SW 1271 (cell line): ENCODE results near the gene ROPN1.
A peak's percentile ranks its signal among the peaks of the same experiment; 100 is the strongest.
"Not testable (repeated sequence)": the region's sequence is repeated elsewhere in the genome, so short reads cannot be mapped to it uniquely, and the experiment has no call there.

Experiments used
- DNase-seq, 2 experiments: peaks; one replicate each; lab custom pipeline; 2025; lab: John Stamatoyannopoulos, UW

ROPN1 gene

DNA sequence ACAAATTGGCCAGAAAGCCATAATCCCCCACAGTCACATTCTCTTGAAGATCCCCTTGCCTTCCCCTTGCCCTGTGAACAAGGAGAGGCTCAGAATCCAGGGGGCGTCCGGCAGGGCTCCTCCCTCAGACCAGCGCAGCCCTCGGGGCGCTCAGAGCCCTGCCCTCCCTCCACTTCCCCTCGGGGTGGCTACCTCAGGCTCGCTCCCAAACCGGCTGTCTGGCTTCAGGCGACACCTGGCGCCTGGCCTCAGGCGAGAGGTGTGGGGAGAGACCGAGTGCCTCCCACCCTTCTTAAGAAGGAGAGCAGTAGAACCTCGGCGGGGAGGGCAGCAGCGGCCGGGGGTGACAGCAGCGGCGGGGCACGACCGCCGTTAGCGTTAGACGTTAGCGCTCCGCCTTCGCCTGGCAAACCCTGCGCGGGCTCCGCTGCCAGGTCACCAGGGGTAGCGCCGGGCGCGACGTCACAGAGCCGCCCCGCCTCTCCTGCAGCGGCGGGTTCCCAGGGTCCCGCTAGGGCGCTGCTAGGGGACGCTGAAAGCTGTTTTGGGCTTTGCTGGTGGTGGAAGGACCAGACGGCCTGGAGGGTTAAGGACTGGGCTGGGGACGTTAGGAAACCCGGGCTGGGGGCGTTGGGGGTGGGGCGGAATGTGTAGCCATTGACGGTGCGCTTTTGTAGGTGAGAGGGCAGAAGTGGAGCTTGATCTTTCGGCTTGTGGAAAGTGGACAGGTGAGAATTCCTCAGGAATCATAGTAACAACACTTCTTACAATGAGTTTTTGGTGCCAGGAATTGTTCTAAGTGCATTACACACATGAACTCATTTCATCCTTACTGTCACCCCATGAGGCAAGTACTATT, at the start of gene ROPN1:
ROPN1 (minus strand) TSS at position 395 of the 859 bp plus-strand sequence. CDS start 11,643 bp downstream, outside the sequence.
- not testable (repeated sequence) for DNase-seq

DNA sequence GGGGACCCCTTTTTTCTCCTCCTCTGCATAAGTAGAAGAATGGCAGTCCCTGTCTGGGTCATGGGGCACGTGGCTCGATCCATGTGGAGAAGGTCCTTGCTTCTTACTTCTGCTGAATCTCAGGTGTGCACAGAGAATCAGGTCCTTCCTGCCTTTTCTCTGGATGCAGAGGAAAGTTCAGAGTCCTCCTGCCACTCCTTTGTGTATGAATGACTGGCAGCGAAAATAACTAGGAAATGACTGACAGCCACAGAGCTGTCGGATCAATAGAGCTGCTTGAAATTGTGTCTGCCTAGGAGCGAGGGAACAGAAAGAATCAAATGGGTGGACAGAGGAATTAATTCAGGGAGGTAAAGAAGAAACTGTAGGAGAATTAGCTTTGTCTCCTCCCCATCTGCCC, 49.6 kb upstream of the ROPN1 start:
- DNase-seq: no peak

- DNase-seq: no peak
Measured at GRCh38 chr3:124037326-124037725, 45.4 kb upstream of the ROPN1 start.

DNA sequence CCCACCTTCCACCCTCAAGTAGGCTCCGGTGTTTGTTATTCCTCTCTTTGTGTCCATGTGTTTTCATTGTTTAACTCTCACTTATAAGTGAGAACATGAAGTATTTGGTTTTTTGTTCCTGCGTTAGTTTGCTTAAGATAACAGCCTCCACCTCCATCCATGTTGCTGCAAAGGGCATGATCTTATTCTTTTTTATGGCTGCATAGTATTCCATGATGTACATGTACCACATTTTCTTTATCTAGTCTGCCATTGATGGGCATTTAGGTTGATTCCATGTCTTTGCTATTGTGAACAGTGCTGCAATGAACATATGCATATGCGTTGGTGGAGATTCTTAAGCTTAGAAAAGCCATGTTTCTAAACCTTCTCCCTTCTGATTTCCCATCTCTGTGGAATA, 44.3 kb upstream of the ROPN1 start:
- DNase-seq: not testable (repeated sequence)

DNA sequence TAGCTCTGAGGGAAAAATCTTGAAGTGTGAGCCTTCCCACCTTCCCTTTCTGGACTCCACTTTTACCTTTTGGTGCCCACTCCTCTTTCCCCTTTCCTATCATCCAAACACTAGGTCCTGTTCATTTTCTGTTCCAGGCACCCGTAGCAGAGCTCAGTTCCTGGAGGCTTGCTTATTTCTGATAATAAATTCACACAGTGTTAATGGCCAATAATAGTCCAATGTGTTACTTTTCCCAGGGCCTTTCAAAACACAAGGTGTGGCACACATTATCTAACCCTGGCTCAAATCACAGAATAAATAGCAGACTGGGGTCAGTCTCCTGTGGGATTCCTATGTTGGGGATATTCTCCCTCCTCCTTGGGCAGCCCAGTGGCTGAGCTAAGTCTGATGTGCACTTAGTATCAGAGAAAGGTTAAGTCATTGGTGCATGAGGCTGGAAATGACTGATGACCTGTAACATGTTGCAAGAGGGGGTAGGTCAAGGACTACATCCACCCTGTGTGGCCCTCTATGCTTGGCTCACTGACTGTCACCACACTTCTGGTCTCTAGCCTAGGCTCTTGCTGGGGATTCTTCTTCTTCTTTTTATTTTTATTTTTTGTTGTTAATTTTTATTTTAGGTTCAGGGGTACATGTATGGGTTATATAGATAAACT, 43.7 kb upstream of the ROPN1 start:
- no peak for DNase-seq

- no peak for DNase-seq
Measured at GRCh38 chr3:124034844-124035152, 42.9 kb upstream of the ROPN1 start.

DNA sequence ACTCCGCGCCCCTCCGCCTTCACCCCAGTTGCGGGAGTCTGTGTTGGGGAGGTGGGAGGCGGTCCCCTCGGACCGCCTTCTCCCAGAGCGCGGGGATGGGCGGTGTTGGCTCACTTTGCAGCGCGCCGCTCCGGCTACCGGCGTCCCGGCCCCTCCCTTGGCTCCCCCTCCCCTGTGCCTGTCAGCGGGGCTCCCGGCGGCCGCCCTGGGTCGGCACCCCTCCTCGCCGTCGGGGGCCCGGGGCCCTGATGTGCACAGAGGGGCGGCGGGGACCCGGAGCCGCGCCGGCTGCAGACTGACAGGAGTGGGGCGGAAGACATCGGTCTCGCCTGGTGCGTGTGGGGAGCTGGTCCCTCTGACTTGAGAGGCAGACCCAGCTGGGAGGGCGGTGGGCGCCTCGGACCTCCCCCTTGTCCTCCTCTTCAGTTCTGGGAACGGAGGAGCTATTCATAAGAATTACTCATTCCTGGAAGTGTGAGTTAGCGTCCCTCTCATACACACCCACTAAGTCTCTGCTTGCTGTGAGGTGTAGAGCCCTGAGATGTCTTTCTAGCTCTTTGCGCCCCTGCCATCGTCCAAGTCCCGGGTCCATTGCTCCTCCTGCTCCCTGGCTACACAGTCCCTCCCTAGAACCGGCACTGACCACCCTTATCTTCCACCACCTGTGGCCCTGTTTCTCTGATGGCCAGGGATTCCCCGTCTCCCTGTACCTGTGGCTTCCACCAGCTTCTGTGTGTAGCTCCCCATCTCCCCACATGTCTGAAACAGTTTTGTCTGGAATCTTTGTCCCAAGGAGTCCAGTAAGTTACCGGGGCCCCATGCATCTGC, 42.3 kb upstream of the ROPN1 start:
- DNase-seq: no peak

- DNase-seq: no peak
Measured at GRCh38 chr3:124033360-124034015, 41.6 kb upstream of the ROPN1 start, which contains the start of gene KALRN. TSS of gene KALRN (plus strand) at chr3:124033369.

DNA sequence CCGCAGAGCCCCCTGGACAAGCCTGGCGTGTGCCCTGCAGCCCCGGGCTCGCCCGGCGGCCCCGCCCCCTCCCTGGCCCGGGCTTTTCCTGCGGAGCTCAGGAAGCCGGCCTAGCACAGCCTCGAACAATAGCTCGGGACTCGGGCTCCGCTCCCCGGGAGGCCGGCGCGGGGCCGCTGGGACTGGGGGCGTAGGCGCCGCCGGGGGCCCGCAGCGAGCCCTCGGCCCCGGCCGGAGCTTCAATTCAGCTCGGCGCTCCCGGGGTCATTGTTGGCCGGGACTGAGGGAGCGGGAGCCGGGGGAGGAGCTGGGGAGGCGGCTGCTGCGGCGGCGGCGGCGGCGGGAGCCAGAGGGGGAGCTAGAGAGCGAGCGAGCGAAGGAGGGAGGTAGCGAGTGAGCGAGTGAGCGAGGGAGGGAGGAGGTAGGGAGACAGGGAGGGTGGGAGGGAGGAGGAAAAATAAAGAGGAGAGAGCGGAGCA, 41.0 kb upstream of the ROPN1 start:
- DNase-seq: peak; percentile 31 to 77

GRCh38 chr3:124032311-124032880, 40.5 kb upstream of the ROPN1 start:
- DNase-seq: peak in 1 of 2 experiments; percentile 47

DNA sequence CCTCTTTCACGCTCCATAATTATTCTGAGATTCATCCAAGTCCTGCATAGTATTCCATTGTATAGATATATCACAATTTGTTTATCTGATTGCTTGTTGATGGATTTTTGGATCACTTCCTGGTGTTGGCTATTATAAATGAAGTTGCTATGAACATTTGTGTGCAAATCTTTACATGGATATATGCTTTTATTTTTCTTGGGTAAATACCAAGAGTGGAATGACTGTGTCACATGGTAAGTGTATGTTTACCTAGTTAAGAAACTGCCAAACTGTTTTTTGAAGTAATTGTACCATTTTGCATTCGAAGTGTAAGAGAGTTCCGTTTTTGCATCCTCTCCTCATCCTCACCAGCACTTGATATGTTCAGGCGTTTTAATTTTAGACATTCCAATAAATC, 34.6 kb upstream of the ROPN1 start:
- no peak for DNase-seq

GRCh38 chr3:124023531-124023930, 31.6 kb upstream of the ROPN1 start:
- not testable (repeated sequence) for DNase-seq

DNA sequence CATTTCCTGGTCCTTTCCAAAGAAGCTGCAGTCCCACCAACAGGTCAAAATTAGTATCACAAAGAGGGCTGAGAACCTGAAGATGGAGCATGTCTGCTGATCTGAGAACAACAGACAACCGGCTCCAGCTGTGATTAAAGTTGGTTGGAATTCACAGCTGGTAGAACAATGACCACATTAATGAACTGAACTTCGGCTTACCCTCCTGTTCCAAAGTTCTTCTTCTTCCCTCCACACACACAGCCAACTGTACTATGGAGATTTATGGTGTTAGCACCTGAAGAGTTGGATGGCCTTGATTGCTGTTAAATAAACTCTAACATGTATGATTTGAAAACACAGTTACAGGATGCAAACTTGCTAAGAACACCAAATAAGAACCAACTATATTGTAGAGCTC, 27.4 kb upstream of the ROPN1 start:
- DNase-seq: no peak

GRCh38 chr3:124017502-124017901, 25.6 kb upstream of the ROPN1 start:
- not testable (repeated sequence) for DNase-seq

DNA sequence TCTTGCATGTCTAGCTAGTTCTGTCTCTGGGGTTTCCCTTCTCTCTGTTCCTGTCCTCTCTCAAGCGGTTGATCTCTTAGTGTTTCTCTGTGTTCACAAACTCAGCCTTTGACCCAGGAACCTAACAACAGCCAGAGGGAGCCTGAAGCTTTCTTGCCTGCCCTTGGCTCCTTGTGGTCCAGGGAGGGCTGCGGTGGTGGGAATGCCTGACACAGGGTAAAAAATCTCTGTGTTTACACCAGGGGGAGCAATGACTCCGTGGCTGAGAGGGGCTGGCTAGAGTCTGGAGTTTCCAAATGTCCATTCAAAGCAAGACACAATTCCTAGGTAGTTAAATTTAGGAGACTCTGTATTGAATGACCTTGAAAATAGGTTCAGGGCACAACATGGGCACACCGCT, 24.6 kb upstream of the ROPN1 start:
- peak in 1 of 2 experiments; percentile 16 for DNase-seq

DNA sequence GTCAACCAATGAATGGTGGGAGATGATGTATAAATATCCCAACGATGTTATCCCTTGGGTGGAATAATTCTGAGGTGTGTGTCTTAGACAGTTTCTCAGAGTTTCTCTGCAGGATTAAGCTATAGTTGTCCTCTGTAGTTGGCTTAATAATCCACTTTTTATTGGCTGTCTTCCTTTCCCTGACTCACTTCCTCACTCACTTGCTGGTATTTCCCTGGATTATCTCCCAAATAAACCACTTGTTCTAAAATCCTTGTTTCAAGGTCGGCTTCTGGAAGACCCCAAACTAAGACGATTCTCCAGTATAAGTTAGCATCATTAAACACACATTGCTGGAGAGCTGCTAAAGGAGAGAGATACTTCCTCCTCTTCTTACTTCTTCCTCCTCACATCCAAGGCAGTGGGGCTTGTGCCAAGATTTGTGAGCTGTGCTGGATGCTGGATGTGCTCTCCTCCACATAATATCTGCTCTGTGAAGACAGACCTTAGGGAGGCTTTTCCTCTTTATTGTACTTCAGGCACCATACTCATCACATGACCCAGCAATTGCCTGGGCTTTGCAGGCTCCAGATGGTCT, 22.5 kb upstream of the ROPN1 start:
- no peak for DNase-seq

DNA sequence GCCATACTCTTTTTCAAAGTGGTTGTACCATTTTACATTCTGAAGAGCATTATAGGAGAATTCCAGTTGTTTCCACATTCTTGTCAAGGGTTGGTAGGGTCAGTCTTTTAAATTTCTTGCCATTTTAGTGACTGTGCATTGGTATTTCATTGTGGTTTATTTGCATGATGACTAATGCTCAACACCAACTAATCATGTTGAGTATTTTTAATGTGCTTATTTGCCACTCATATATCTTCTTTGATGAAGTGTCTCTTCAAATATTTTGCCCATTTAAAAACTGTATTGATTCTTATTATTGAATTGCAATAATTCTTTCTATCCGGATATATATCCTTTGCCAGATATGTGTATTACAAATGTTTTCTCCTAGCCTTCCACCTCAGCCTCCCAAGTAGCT, 16.4 kb upstream of the ROPN1 start:
- DNase-seq: not testable (repeated sequence)

GRCh38 chr3:124007186-124007585, 15.3 kb upstream of the ROPN1 start:
- DNase-seq: no peak

- DNase-seq: not testable (repeated sequence)
Measured at GRCh38 chr3:124002405-124003079, 10.6 kb upstream of the ROPN1 start.

GRCh38 chr3:124001366-124001765, 9.4 kb upstream of the ROPN1 start:
- DNase-seq: not testable (repeated sequence)
